GM12892 (cell line): ENCODE results near the gene IRX5.

ENCODE experiments used
- POLR2A ChIP-seq: IDR thresholded peaks from 2 replicates; pipeline ENCODE4 v1.6.1; 2011; ENCODE audit warnings: low read depth, low read length, control low read depth
- TAF1 ChIP-seq: IDR thresholded peaks from 2 replicates; pipeline ENCODE4 v1.6.1; 2011; ENCODE audit warnings: low read depth, mild to moderate bottlenecking, control low read depth, low read length, borderline replicate concordance

GRCh38 chr16:54927125-54928015, 3.3 kb upstream of the IRX5 start:
- TF ChIP-seq TAF1 (no peak), POLR2A (no peak)
